Keratinocyte (primary cell): ENCODE measurements around the gene NOX4. TPM values are rescaled to one million over a fixed set of nuclear protein-coding genes. Genes with fewer than 3 reads are reported as not detected.
"Not testable (repeated sequence)": the region's sequence is repeated elsewhere in the genome, so short reads cannot be mapped to it uniquely, and the experiment has no call there.

Experiments used
- DNase-seq: peaks from one replicate; pipeline ENCODE4 v3.0.0-alpha.2; 2011; ENCODE audit warnings: low read depth, missing footprints, low spot score
- FAIRE-seq: peaks from 2 replicates; lab custom pipeline; 2011; peaks lifted over from hg19 to GRCh38; lab: Jason Lieb, UNC
- H2AFZ ChIP-seq: 2 replicates; pipeline ENCODE4 v1.6.0; 2012; ENCODE audit warnings: low read length, control low read depth, inconsistent platforms; ENCODE audit not compliant: control insufficient read depth
- H3K27ac ChIP-seq: 2 replicates; pipeline ENCODE4 v1.5.1; 2011; ENCODE audit warnings: low read length; ENCODE audit not compliant: control insufficient read depth, insufficient read depth
- H3K27me3 ChIP-seq: 3 replicates; pipeline ENCODE4 v1.6.0; 2011; ENCODE audit warnings: low read length; ENCODE audit not compliant: control insufficient read depth, insufficient read depth; ENCODE audit errors: extremely low read depth
- H3K36me3 ChIP-seq, 2 experiments: 2 replicates in 1 of 2; 3 replicates in 1 of 2; pipeline ENCODE4 v1.5.1; 2011; ENCODE audit warnings: low read length in 2 of 2, mild to moderate bottlenecking in 1 of 2; ENCODE audit not compliant: control insufficient read depth in 2 of 2, insufficient read depth in 2 of 2; ENCODE audit errors: extremely low read depth in 1 of 2
- H3K4me1 ChIP-seq: 3 replicates; pipeline ENCODE4 v1.5.1; 2011; ENCODE audit warnings: low read length; ENCODE audit not compliant: control insufficient read depth, insufficient read depth; ENCODE audit errors: extremely low read depth
- H3K4me2 ChIP-seq: 3 replicates; pipeline ENCODE4 v1.6.0; 2011; ENCODE audit warnings: low read depth, low read length; ENCODE audit not compliant: control insufficient read depth, insufficient read depth; ENCODE audit errors: extremely low read depth
- H3K4me3 ChIP-seq, 3 experiments: fragments of 200-600 bp in 1 of 3; sonication (generic) in 1 of 3; 2 replicates in 2 of 3; 3 replicates in 1 of 3; pipeline ENCODE4 v1.5.1; 2011 to 2016; ENCODE audit warnings: low read length in 3 of 3, mild to moderate bottlenecking in 3 of 3, control low read depth in 2 of 3, inconsistent platforms in 1 of 3, low read depth in 1 of 3, mixed read lengths in 1 of 3, mixed run types in 1 of 3, moderate library complexity in 1 of 3; ENCODE audit not compliant: control insufficient read depth in 2 of 3, insufficient read depth in 2 of 3; ENCODE audit errors: extremely low read depth in 1 of 3
- H3K79me2 ChIP-seq: 2 replicates; pipeline ENCODE4 v1.6.0; 2012; ENCODE audit warnings: low read length; ENCODE audit not compliant: control insufficient read depth, insufficient read depth
- H3K9ac ChIP-seq: 3 replicates; pipeline ENCODE4 v1.6.0; 2011; ENCODE audit warnings: low read length; ENCODE audit not compliant: control insufficient read depth, insufficient read depth; ENCODE audit errors: extremely low read depth
- H3K9me1 ChIP-seq: 3 replicates; pipeline ENCODE4 v1.6.0; 2011; ENCODE audit warnings: low read length; ENCODE audit not compliant: control insufficient read depth, insufficient read depth; ENCODE audit errors: extremely low read depth
- H3K9me3 ChIP-seq: 2 replicates; pipeline ENCODE4 v1.5.1; 2012; ENCODE audit warnings: low read depth, low read length; ENCODE audit not compliant: control insufficient read depth
- H4K20me1 ChIP-seq: 3 replicates; pipeline ENCODE4 v1.6.0; 2011; ENCODE audit warnings: low read length; ENCODE audit not compliant: control insufficient read depth, insufficient read depth; ENCODE audit errors: extremely low read depth
- CTCF ChIP-seq, 3 experiments: IDR thresholded peaks in 1 of 3; conservative IDR thresholded peaks in 1 of 3; optimal IDR thresholded peaks in 1 of 3; 2 replicates in 2 of 3; 3 replicates in 1 of 3; pipeline versions ENCODE3 to v1.5.1; 2011; ENCODE audit warnings: low read length in 3 of 3, mild to moderate bottlenecking in 3 of 3, moderate library complexity in 2 of 3, control low read depth in 1 of 3, inconsistent platforms in 1 of 3; ENCODE audit not compliant: insufficient read depth in 2 of 3; ENCODE audit errors: extremely low read depth in 1 of 3
- EZH2 ChIP-seq: IDR thresholded peaks from one replicate; pipeline ENCODE4 v1.6.1; 2012; ENCODE audit warnings: inconsistent platforms, mild to moderate bottlenecking, low read length, moderate library complexity
- dilution Hi-C: fragments of 300-500 bp; cut with MboI; formaldehyde crosslinking; loops from one replicate; pipeline ENCODE4 v1.7.0; 2020; ENCODE audit warnings: low sequenced_read_pairs; ENCODE audit not compliant: extremely low pct_ligation_motif_present
- polyA plus RNA-seq, 5 experiments: library from polyadenylated mRNA; depleted of rRNA in 3 of 5; stranded (reverse) in 3 of 5; stranded (forward) in 1 of 5; unstranded in 1 of 5; fragments of >200 nt; gene quantifications; 1 replicate in 1 of 5; 2 replicates in 3 of 5; 3 replicates in 1 of 5; pipeline versions ENCODE4 v1.2.1 to v1.2.3, GENCODE V29; 2011 to 2012; ENCODE audit warnings: missing spikeins in 2 of 5, low read depth in 1 of 5, low replicate concordance in 1 of 5

Gene NOX4
- polyA plus RNA-seq, 1 donor (not counting 4 experiments of a cell fraction or from before 2014, with no cell fraction given): not detected

DNA sequence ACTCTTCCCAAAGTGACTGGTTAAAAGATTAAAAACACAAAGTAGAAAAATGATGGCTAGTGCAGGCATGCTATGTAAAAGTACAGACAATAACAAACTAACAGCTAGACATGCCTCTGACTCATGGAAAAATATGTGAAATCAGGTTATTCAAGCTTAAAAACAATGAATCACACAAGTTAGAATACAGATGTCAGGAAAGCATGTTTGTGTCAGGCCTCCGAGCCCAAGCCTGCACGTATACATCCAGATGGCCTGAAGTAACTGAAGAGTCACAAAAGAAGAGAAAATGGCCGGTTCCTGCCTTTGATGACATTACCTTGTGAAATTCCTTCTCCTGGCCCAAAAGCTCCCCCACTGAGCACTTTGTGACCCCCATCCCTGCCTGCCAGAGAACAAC is 110.1 kb downstream of the NOX4 start:
- Histone ChIP-seq H3K36me3 (no peaks in the 10 kb centered on the region), H4K20me1 (no peaks in the 10 kb centered on the region), H3K4me2 (peak overlapping the region; percentile 76), H3K9me3 (peaks cover 5% of the 10 kb centered on the region), H3K27me3 (no peaks in the 10 kb centered on the region), H3K27ac (peak overlapping the region; percentile 92), H3K9ac (peak overlapping the region; percentile 58), H3K4me3 (peak overlapping the region in 2 of 3 experiments; percentile 32 to 33), H2AFZ (peak overlapping the region; percentile 73), H3K79me2 (no peaks in the 10 kb centered on the region), H3K9me1 (no peaks in the 10 kb centered on the region), H3K4me1 (peaks cover 23% of the 10 kb centered on the region)
- dilution Hi-C loops: no loop called here
- FAIRE-seq (peak; percentile 87), DNase-seq (peak; percentile 71)
- TF ChIP-seq CTCF (optimal IDR thresholded peaks at IDR 0.05 in 1 of 3, IDR thresholded peaks at IDR 0.05 in 1 of 3, conservative IDR thresholded peaks at IDR 0.05 in 1 of 3; ENCODE audit: extremely low read depth in 1 of 3, insufficient read depth in 2 of 3, low read length in 3 of 3) (no peak), EZH2 (no peak)

DNA sequence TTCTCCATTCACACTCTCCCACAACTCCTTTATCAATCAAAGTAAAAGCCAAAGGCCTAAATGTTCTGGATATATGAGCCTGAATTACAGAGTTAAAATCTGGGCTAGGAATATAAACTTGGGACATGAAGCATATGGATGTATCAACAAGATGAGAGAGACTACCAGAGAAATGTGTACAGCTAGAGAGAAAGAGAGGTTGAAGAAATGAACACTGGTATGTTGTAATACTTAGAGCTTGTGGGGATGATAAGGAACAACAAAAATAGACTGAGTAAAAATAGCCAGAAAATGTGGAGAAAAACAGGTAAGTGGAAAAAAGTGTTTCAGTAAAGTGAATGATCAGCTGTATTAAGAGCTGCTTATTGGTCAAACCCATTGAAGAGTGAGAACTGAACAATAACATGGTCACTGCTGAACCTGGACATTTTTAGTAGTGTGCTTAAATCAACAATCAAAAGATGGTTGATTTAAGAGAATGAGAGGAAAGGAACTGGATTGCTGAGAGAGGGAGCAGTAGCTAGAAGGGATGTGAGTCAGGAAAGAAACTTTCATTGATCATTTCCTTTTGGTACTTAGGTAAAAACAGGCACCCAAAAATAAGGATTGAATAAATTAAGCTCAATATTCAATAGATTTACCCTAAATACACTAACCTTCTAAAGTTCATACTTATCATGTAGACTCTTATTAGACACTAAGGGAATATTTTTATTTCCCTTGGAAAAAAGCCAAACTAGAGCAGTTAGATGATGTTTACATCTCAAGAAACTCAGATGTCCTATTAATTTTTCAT is 111.0 kb downstream of the NOX4 start:
- H3K9ac ChIP-seq: peak overlapping the region; percentile 50
- H3K9me3 ChIP-seq, H4K20me1 ChIP-seq, H3K36me3 ChIP-seq, H3K79me2 ChIP-seq, H3K9me1 ChIP-seq, dilution Hi-C loops, DNase-seq, H3K27me3 ChIP-seq: not testable (repeated sequence)
- H3K27ac ChIP-seq: peak overlapping the region; percentile 92
- H2AFZ ChIP-seq: peak overlapping the region; percentile 33
- peak overlapping the region in 1 of 3 experiments; percentile 32 for H3K4me3 ChIP-seq
- H3K4me2 ChIP-seq: peak overlapping the region; percentile 76
- peak; percentile 80 for FAIRE-seq
- peaks cover 23% of the 10 kb centered on the region for H3K4me1 ChIP-seq

DNA sequence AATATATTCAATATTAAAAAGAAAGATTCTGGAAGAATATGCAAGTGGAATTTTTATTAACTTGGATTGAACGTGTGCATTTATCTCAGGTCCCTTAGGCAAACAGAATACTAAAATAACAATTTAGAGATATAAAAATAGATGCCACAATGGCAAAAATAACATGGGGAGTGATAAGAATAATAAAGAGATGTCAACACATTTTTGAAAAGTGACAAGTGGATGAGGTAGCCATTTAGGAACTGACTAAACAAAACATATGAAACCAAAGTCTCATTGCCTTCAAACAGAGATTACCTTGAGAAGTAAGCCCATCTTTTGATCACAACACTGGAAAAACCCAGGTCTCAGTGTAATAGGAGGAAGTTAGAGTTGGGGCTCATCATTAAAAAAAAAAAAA is 112.2 kb downstream of the NOX4 start:
- H3K9me1 ChIP-seq, H3K9ac ChIP-seq, dilution Hi-C loops, H3K27ac ChIP-seq, H3K4me2 ChIP-seq, H3K9me3 ChIP-seq, FAIRE-seq, H3K4me3 ChIP-seq, H3K79me2 ChIP-seq, DNase-seq, H3K36me3 ChIP-seq, H4K20me1 ChIP-seq, H3K27me3 ChIP-seq: not testable (repeated sequence)
- Histone ChIP-seq H2AFZ (peak overlapping the region; percentile 27), H3K4me1 (peaks cover 23% of the 10 kb centered on the region)

DNA sequence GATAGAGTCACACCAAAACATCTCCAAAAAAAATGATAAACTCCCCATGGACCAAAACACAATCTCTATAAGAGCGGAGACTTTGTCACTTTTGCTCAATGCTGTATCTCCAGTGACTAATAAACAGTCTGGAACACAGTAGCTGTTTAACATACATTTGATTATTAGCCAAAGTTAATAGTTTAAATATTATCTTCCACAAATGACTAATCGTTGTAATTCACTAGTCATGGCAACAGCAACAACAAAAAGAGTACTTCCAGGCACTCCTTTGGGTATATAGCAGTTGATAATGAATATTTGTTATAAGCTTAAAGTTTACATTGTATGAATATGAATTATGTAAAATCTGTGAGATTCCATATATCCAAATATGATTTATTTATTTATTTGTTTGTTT is 121.8 kb downstream of the NOX4 start:
- dilution Hi-C loops, H3K9me1 ChIP-seq, H2AFZ ChIP-seq, H3K4me2 ChIP-seq, H4K20me1 ChIP-seq, H3K9me3 ChIP-seq, DNase-seq, H3K27ac ChIP-seq, H3K4me1 ChIP-seq, H3K9ac ChIP-seq, FAIRE-seq, H3K79me2 ChIP-seq, H3K36me3 ChIP-seq, H3K27me3 ChIP-seq, H3K4me3 ChIP-seq: not testable (repeated sequence)
